Natural killer cell (primary cell): ENCODE results near the gene NLGN3. TPM values are rescaled to one million over a fixed set of nuclear protein-coding genes. Genes with fewer than 3 reads are reported as not detected.

Source experiments
- ATAC-seq, 3 donors: fragments of 150-1000 bp in 2 of 3; fragments of 200-7000 bp in 1 of 3; cut with Tn5 transposase; 1 replicate in 1 of 3; 2 replicates in 2 of 3; pipeline ENCODE4 v1.10.0; 2021; ENCODE audit warnings: mild to moderate bottlenecking in 2 of 3, moderate library complexity in 2 of 3
- DNase-seq, 2 donors: peaks; one replicate each; pipeline versions ENCODE4 v3.0.0 to v3.0.0-alpha.2; 2013 to 2021; ENCODE audit warnings: mixed read lengths in 1 of 2
- H3K27ac ChIP-seq: one replicate; pipeline ENCODE4 v1.5.1; 2013; ENCODE audit warnings: mild to moderate bottlenecking, low read length
- H3K27me3 ChIP-seq: one replicate; pipeline ENCODE4 v1.6.1; 2013; ENCODE audit warnings: low read length; ENCODE audit not compliant: control insufficient read depth, insufficient read depth
- H3K36me3 ChIP-seq: one replicate; pipeline ENCODE4 v1.6.1; 2013; ENCODE audit warnings: low read length; ENCODE audit not compliant: control insufficient read depth, insufficient read depth
- H3K4me1 ChIP-seq: one replicate; pipeline ENCODE4 v1.6.1; 2013; ENCODE audit warnings: low read length; ENCODE audit not compliant: control insufficient read depth, insufficient read depth
- H3K4me3 ChIP-seq: one replicate; pipeline ENCODE4 v1.5.1; 2013; ENCODE audit warnings: low read length
- H3K9me3 ChIP-seq: one replicate; pipeline ENCODE4 v1.6.1; 2013; ENCODE audit warnings: low read length; ENCODE audit not compliant: control insufficient read depth, insufficient read depth
- H3K27ac Mint-ChIP-seq, 2 donors: one replicate each; pipeline ENCODE4 v1.8.0; 2022; ENCODE audit warnings: mild to moderate bottlenecking in 2 of 2, mixed read lengths in 2 of 2, moderate library complexity in 1 of 2
- H3K27me3 Mint-ChIP-seq, 2 donors: one replicate each; pipeline ENCODE4 v1.8.0; 2022; ENCODE audit warnings: low read depth in 2 of 2, mixed read lengths in 2 of 2
- H3K36me3 Mint-ChIP-seq: one replicate; pipeline ENCODE4 v1.8.0; 2022; ENCODE audit warnings: mixed read lengths
- H3K4me1 Mint-ChIP-seq, 2 donors: one replicate each; pipeline ENCODE4 v1.8.0; 2022; ENCODE audit warnings: mixed read lengths in 2 of 2
- H3K4me3 Mint-ChIP-seq: one replicate; pipeline ENCODE4 v1.8.0; 2022; ENCODE audit warnings: mild to moderate bottlenecking, moderate library complexity, mixed read lengths
- H3K9me3 Mint-ChIP-seq, 2 donors: one replicate each; pipeline ENCODE4 v1.8.0; 2022; ENCODE audit warnings: mixed read lengths in 2 of 2
- WGBS: methylation state at CpG from one replicate; pipeline ENCODE4 v1.1.7; 2013; ENCODE audit warnings: missing lambda C conversion rate; ENCODE audit not compliant: insufficient coverage; 5-methylcytosine and 5-hydroxymethylcytosine counted together
- intact Hi-C: fragments of 100-400 bp; cut with micrococcal nuclease; formaldehyde crosslinking; loops from one replicate; pipeline ENCODE4 v1.14.2; 2022
- total RNA-seq, 4 donors: library from RNA; stranded (reverse); fragments of 120-200 nt in 1 of 4; gene quantifications; one replicate each; pipeline versions ENCODE4 v1.2.3 to v1.2.4, GENCODE V29; 2013 to 2022
- TF ChIP-seq, protein P1 (sequence below): fragments of 200-600 bp; IDR thresholded peaks from one replicate; pipeline ENCODE4 v1.8.0; 2022; ENCODE audit warnings: antibody characterized with exemption

NLGN3 gene
- total RNA-seq, 3 donors from 2014 or later (not counting 1 experiment from before 2014, with no cell fraction given): 4.0 to 4.3 (median 4.0) TPM

- Histone ChIP-seq H3K4me3 (no peak overlapping the region), H3K27ac (peak overlapping the region; percentile 79), H3K4me1 (peaks cover 27% of the 10 kb centered on the region), H3K27me3 (no peaks in the 10 kb centered on the region), H3K9me3 (no peaks in the 10 kb centered on the region), H3K36me3 (peaks cover 18% of the 10 kb centered on the region)
- intact Hi-C loops: no loop called here
- no peaks in the 10 kb centered on the region for H3K27me3 Mint-ChIP-seq
- ATAC-seq: no peak
- TF ChIP-seq, protein P1, sequence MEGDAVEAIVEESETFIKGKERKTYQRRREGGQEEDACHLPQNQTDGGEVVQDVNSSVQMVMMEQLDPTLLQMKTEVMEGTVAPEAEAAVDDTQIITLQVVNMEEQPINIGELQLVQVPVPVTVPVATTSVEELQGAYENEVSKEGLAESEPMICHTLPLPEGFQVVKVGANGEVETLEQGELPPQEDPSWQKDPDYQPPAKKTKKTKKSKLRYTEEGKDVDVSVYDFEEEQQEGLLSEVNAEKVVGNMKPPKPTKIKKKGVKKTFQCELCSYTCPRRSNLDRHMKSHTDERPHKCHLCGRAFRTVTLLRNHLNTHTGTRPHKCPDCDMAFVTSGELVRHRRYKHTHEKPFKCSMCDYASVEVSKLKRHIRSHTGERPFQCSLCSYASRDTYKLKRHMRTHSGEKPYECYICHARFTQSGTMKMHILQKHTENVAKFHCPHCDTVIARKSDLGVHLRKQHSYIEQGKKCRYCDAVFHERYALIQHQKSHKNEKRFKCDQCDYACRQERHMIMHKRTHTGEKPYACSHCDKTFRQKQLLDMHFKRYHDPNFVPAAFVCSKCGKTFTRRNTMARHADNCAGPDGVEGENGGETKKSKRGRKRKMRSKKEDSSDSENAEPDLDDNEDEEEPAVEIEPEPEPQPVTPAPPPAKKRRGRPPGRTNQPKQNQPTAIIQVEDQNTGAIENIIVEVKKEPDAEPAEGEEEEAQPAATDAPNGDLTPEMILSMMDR: no peak
- peak overlapping the region; percentile 21 for H3K4me3 Mint-ChIP-seq
- DNase-seq: no peak
- 100% methylated on average over 6 of the region's 10 CpGs for WGBS
- H3K9me3 Mint-ChIP-seq: no peaks in the 10 kb centered on the region
- H3K27ac Mint-ChIP-seq: peak overlapping the region; percentile 90 to 92
- H3K36me3 Mint-ChIP-seq: no peaks in the 10 kb centered on the region
- peaks cover 15 to 28% of the 10 kb centered on the region in 2 donors for H3K4me1 Mint-ChIP-seq
Measured at GRCh38 chrX:71117358-71117757, 27.3 kb upstream of the NLGN3 start.

DNA sequence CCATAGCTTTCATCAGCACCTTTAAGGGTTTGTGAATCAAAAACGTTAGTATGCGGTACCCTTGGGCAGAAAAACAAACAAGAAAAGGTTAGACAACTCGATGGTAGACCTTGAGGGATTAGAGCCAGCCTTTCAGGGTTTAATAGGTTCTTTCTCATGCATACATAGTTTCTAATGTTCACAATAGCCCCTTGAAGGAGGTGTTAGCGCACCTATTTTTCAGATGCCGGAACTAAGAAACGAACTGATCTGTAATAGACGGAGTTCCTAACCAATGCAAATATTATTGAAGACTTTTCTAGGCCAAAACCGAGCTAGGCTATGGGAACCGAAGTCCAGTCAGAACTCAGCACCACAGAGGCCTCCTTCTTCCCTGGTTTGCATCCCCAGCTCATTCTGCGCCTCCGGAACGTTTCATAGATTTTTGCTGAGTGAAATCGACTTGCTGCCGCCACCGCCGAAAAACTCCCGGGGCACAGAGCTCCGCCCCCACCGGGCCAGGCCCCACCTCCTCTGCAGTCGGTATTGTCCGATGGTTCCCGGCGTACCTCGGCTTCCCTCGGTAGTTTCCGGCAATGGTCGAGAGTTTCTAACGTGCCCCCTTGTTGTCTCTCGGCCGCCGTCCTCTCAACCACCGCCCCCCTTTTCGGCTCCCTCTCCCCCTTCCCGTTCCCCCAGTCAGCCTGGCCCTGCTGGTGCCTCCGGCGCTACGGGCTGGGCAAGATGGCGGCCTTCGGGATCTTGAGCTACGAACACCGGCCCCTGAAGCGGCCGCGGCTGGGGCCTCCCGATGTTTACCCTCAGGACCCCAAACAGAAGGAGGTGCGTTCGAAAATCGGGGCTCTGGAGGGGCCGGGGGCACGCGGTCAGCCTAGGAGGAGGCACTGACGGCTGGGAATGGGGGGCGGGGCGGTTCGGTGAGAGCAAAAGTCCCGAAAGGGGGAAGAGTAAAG, 26.3 kb upstream of the NLGN3 start, which contains the start of gene MED12:
Gene MED12, plus strand, starts transcription at position 565 of the 953 bp plus-strand sequence. Its CDS starts 159 bp downstream, at position 724.
- WGBS: 2% methylated on average over 49 of the region's 56 CpGs
- Mint-ChIP-seq H3K27ac (peak within 1 kb of the TSS; percentile 90 to 92), H3K4me1 (peaks cover 10 to 30% of the 10 kb centered on the region in 2 donors), H3K4me3 (peak within 1 kb of the TSS; percentile 88), H3K9me3 (no peaks in the 10 kb centered on the region), H3K27me3 (no peaks in the 10 kb centered on the region), H3K36me3 (no peaks in the 10 kb centered on the region)
- H3K36me3 ChIP-seq: peaks cover 27% of the 10 kb centered on the region
- peak within 1 kb of the TSS; percentile 79 for H3K27ac ChIP-seq
- peak; percentile 80 to 87 for DNase-seq
- no peaks in the 10 kb centered on the region for H3K27me3 ChIP-seq
- H3K9me3 ChIP-seq: no peaks in the 10 kb centered on the region
- peaks cover 20% of the 10 kb centered on the region for H3K4me1 ChIP-seq
- TF ChIP-seq, protein P1: no peak
- ATAC-seq: peak; percentile 94 to 98 (median 97)
- peak within 1 kb of the TSS; percentile 92 for H3K4me3 ChIP-seq
- intact Hi-C loops: loop anchor here (1.0 kb wide), 1 partner anchor 15 kb away; no protein-coding TSS in a partner anchor

GRCh38 chrX:71118985-71119535, 25.6 kb upstream of the NLGN3 start:
- peak in 2 of 3 donors; percentile 14 to 16 for ATAC-seq
- no peaks in the 10 kb centered on the region for H3K27me3 ChIP-seq
- H3K36me3 ChIP-seq: peaks cover 34% of the 10 kb centered on the region
- TF ChIP-seq, protein P1: no peak
- H3K27ac ChIP-seq: peak overlapping the region; percentile 79
- H3K9me3 Mint-ChIP-seq: no peaks in the 10 kb centered on the region
- peaks cover 6 to 27% of the 10 kb centered on the region in 2 donors for H3K4me1 Mint-ChIP-seq
- H3K4me1 ChIP-seq: peaks cover 19% of the 10 kb centered on the region
- DNase-seq: no peak
- H3K36me3 Mint-ChIP-seq: no peaks in the 10 kb centered on the region
- peak overlapping the region; percentile 88 for H3K4me3 Mint-ChIP-seq
- H3K4me3 ChIP-seq: peak overlapping the region; percentile 92
- no peaks in the 10 kb centered on the region for H3K27me3 Mint-ChIP-seq
- peak overlapping the region; percentile 90 to 92 for H3K27ac Mint-ChIP-seq
- WGBS: 10% methylated on average over 6 of the region's 17 CpGs
- intact Hi-C loops: loop anchor here (1.0 kb wide), 1 partner anchor 16 kb away; no protein-coding TSS in a partner anchor
- H3K9me3 ChIP-seq: no peaks in the 10 kb centered on the region
